Limb (tissue), 2 donors: Measurements from ENCODE around the gene MYH6.
"Not testable (repeated sequence)": the region's sequence is repeated elsewhere in the genome, so short reads cannot be mapped to it uniquely, and the experiment has no call there.

Experiments
- DNase-seq, 2 donors: peaks; one replicate each; pipeline ENCODE4 v3.0.0-alpha.2; 2016; ENCODE audit errors: extremely low spot score in 2 of 2

The MYH6 gene

DNA sequence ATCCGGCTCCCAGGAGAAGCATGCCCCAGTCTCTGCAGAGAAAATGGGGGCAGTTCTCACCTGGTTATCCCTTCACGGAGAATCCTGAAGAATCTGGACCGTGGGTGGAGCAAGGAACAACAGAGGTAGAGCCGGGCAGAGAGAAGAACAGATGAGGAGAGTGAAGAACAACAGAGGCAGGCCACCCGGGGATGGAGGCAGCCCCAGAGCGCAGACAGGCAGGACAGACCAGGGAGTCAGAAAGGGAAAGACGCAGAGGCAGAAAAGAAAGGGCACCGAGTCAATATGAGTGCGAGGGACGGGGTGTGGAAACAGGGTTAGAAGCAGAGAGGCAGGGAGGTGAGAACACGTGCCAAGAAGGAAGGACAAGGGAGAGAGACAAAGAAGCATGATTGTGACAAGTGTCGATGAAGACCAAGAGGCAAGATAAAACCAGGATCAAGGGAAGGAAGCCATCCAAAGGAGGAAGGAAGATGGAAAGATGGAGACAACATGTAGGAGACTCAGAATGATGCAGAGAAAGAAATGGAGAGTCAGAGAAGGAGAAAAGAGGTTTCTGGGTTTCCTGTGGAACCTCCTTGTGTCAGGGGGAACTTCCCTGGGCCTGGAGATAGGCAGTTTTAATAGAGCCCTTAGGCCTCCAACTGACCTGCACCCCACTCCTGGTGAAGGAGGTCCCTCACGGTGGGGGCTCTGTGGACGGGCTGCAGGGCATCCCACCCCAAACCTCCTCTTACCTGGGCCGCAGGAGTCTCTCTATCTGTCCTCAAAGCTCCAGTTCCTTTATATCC, at the start of gene MYH6:
MYH6 (minus strand) TSS at position 758 of the 791 bp plus-strand sequence. CDS start 1,050 bp downstream, outside the sequence.
- no peak for DNase-seq

DNA sequence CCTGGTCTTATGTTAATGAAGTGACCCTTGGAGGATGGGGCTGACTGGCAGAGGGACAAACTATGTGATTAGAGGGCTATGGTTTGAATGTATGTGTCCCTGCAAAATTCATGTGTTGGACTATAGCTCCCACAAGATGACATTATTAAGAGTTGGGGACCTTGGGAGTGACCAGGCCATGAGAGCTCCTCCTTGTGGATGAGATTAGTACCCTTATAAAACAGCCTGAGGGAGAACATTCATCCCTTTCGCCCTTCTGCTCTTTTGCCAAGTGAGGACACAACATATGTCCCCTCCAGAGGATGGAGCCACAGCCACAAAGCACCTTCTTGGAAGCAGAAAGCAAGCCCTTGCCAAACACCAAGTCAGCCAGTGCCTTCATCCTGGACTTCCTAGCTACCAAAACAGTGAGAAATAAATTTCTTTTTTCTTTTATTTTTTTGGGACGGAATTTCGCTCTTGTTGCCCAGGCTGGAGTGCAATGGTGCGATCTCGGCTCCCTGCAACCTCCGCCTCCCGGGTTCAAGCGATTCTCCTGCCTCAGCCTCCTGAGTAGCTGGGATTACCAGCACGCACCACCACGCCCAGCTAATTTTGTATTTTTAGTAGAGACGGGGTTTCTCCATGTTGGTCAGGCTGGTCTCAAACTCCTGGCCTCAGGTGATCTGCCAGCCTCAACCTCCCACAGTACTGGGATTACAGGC, 49.0 kb upstream of the MYH6 start:
- DNase-seq, result not testable (repeated sequence)

DNA sequence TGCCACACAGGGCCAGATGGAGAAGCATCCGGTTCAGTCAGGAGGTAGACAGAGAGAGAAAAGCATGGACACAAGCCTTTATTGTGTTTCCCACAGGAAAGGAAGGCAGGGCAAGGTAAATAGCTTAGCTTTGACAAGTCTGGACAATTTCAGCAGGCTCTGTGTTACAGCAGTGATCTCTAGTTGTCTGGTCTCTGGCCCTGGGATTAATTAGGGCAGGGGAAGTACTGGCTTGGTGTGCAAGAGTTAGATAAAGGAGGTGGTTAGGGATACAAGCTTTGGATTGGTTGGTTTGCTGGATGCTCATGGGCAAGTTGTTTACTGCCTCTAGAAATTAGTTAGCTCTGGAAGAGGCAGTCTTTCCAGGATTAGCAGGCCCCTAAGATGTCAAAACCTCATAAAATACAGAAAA, 46.4 kb upstream of the MYH6 start:
- no peak for DNase-seq

DNA sequence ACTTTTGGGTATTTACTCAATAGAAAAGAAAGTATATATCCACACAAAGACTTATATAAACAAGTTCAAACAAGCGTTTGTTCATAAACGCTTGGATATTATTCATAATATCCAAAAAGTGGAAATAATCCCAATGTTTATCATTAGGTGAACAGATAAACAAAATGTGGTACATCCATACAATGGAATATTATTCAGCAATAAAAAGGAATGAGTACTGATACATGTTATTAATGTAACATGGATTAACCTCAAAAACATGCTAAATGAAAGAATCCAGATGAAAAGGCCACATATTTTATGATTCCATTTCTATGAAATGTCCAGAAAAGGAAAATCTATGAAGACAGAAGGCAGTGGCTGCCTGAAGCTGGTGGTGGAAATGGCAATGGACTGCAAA, 44.2 kb upstream of the MYH6 start:
- DNase-seq, result no peak

DNA sequence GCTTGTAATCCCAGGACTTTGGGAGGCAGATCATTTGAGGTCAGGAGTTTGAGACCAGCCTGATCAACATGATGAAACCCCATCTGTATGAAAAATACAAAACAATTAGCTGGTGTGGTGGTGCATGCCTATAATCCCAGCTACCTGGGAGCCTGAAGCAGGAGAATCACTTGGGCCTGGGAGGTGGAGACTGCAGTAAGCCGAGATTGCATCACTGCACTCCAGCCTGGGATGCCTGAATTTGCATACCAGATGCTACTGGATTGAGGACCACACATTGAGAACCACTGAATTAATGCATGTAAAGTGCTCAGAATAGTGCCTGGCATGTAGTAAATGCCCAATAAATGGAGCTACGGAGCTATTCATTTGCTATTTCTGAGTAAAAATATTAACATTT, 42.3 kb upstream of the MYH6 start:
- no peak for DNase-seq

DNA sequence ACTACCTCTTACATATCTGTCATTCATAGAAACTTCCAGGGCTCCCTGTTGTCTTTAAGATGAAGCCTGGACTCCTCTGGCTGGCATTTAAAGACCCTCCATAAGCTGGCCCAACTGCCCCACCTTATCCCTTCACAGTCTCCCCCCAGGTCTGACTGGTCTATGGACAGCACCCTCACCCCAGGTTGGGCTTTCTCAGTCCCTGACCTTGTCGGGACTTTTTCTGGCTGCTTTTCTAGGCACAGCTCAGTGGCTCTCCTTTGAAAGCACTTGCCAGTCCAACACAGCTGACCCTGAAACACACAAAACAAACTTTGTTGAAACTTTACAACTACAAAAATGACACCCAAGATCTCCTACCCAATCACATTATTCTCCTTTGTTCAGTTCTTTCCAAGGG, 41.2 kb upstream of the MYH6 start:
- no peak for DNase-seq

DNA sequence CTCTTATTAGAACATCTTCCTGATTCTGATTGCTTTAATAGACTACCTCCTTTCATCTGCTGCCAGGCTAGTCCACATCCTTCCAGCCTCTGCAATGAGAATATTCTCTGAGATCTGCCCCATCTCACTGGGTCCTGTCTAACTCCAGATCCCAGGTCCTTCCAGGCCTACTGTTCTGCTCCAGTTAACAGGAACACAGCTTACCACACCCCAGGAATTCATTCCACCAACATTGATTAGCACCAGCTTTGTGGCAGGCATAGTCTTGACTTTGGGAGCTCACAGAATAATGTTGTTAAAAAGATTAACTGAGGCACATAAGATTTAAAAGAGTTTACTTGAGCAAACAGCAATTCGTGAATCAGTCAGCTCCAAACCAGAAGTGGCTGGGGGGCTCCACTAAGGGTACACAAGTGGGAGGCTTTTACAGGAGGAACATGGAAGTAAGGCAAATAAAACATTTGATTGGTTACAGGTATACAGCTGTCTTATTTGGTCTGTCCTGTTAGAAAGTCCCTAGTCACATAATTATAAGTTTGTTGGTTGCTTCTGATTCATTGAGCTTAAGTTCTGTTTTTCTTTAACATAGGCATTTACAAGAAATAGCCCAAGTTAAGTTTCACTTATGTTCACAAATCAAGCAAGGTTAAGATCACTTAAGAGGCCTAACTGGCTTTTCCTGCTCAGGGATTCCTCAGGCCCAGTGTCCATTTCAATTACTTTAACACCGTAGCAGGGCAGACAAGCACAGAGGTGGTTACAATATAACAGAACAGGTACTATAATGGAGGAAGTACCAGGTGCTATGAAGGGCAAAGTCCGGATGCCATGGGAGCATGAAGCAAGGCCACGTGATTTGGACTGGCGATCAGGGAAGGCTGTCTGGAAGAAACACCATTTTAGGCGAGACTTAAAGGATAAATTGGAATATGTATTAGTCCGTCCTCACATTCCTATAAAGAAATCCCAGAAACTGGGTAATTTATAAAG, 39.6 kb upstream of the MYH6 start:
- DNase-seq, result no peak

DNA sequence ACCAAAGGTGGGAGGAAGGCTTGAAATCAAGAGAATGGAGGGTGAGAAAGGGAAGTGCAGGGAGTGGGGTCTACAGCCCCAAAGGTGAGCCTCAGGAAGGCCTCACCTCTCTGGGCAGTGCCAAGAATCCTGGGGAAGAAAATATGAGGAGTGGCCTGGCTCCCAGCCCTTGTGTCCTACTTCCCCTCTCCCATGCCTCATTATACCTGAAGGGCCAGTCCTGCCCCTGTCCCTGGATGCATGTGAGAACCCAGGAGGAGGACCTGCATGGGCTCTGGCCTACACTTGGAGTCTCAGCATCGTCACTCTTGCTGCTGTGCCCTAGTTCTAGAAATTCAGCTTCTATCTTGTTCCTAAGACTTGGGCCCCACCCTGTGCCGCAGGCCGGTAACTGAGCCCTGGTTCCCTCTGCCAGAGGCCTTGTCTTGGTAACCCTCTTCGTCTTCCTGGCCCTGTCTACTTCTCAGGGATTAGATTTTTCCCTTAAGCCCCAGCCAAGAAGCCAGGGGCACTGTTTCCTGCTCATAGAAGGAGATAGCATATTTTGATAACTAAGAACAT, 38.3 kb upstream of the MYH6 start:
- no peak for DNase-seq

DNA sequence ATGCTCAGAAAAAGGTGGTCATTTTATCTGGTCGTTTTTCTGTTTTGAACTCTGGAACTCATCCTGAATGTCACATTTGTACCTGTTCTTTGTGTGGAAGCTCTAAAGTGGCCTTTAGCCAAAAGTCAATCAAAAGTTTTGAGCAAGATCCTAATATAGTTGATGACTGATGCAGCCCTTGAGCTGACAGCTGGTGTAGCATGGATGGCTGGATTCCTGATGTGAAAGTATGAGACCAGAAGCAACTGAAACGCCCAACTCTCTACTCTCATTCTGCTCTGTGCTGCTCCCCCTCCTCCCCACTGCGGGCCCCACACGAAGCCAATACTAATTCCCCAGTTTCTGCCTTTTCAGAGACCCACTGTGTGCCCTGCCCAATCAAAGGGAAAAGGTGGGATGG, 37.7 kb upstream of the MYH6 start:
- DNase-seq, result no peak

DNA sequence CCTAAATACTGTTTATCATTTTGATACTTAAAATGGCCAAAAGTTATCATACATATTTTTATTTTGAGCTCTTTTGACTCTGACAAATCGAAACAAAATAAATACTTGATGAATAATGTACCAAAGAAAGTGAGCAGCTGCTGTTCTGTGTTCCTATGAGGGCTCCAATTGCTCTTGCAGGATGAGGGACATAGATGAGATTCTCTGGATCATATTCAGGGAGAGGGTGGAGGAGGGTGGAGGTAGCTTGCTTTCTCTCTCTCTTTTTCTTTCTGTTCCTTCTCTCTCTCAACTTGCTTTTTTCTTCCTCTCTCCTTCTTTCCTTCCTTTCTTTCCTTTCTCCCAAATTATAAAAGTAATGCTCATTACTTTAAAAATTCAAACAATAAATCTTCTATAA, 36.2 kb upstream of the MYH6 start:
- no peak for DNase-seq

DNA sequence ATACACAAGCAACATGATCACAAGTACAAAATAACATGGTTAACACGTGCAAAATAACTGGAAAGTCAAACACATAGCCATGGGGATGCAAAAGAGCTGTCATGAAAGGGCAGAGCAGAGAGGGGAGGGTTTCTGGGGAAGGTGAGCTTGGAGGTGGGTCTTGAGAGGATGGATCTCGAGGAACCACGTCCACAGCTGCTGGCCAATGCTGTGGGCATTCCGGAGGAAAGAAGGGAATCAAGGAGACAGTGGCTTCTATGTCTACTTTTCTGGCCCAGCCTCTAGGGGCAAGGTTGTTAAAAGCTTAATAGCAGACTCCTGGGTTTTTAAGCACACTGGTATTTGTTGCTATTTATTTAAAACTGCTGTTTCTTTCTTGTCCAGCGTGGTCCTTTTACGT, 35.8 kb upstream of the MYH6 start:
- no peak for DNase-seq

DNA sequence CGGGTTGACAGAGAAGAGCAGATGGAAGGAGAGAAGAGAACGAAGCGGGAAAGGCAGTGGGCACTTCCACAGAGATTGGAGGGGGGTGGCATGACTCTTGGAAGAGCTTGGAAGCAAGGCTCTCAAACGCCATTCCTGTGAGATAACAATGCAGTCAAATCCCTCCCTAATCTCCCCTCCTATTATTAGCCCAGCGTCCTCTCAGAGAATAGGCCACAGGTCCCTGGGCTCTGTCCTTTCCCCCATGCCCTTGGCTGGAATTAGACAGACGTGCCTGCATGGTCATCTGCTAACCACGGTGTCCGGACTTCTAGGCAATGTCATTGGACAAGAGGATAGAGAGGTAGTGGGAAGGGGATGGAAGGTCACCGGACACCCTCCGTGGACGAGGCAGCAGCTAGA, 35.3 kb upstream of the MYH6 start:
- no peak for DNase-seq

DNA sequence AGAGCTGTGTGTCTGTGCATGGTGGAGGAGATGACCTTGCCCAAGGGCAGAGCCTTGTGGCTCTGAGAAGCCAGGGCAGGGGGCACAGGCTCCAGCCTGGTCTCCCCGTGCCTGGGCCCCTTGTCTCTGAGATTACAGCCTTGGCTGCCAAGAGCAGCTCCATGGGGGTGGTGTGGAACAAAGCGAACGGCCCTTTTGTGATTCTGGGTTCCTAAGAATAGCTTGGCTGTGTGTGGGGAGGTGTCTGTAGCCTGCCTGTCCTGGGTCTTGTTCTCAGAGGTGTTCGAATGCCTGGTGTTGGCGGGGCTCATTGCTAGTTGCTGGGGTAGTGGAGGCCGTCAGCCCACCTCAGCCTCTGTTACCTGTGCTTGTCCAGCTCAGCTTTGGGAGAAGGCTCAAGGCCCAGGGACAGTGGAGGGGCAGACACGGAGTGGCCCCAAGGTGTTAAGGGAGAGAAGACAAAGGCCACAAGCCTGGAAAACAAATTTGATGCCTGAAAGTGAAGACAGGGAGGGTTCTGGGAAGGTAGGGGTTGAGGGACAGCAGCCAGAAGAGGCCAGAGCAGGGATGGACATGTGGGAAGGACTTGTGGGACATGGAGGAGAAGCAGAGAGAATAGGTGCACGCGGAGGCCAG, 34.8 kb upstream of the MYH6 start:
- no peak for DNase-seq

DNA sequence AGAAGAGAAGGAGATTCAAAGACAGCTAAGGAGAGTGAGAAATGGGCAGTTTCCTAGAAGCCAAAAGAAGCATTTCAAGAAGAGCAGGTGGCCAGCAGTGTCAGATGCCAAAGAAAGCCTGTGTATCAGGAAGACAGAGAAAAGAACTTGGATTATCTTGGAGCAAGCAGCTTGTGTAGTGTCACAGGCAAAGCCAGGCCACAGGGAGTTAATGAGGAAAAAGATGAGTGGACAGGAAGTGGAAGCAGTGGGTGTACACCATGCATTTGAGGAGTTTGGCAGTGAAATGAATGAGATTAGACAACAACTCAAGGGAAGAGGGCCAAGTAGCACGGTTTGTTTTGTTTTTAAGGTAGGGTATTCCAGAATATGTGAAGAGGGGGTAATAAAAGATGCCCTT, 33.0 kb upstream of the MYH6 start:
- no peak for DNase-seq

DNA sequence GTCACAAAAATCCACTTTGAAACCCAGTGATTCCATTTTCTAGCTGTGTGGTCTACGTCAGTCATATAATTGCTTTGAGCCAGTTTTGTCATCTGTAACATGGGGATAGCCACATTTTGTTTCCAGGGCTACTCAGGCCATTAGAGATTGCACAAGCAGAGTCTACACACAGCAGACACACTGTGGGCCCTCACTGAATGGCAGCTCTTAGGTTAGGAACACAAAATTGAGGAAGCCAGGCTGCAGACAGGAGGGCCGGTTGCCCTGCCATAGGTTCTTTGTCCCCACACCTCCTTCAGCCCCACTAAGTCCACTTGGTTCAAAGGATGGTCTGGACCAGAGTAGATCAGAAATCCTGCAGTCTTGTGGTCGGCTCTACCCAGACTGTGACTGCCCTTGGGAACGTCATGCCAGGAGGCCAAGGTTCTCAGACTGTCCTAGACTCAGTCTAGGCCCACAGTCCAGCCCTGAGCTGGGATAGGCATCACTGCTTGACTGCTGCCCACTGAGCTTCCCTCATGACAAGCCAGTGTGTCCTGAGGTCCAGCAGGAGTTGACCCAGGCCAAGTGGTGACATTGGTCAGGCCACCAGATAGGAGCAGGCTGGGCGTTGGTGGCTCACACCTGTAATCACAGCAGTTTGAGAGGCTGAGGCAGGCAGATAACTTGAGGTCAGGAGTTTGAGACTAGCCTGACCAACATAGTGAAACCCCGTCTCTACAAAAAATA, 31.2 kb upstream of the MYH6 start:
- no peak for DNase-seq

DNA sequence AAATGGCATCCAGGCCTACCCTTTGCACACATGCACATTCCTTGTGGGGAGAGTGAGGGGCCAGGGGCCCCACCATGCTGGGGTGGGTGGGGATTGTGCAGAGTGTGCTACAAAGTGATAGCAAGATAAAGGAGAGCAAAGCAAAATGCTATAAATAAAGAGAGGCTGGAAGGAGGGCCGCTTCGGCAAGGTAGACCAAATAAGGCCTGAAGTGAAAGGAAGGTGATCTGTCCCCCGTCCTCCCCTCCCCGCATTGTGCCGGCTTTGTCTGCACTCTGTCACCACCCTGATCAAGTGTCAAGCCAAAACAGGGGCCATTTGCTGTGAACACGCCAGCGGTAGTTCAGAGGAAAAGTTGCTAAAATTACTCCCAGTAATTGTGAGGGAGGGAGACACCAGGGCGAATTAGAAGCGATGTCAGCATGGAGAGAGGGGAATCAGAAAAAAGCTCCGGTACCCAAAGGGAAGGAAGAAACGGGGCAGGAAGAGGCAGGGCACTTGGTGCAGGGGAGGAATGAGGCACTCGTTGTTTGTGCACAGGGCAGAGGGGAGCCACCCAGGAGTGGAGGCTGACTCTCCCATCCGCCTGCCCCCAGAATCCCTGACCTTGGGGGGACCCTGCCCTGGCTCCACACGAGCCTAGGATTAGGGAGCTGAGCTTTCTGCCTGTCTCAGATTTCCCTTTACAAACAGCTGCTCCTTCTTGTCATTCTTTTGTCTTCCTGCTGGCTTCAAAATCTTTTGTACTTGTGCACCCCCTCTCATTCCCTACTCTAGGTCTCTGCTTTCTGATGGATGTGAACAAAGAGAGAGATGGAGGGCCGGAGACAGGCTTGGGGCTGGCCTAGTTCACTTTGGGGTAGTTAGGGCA, 30.3 kb upstream of the MYH6 start:
- DNase-seq, result no peak

DNA sequence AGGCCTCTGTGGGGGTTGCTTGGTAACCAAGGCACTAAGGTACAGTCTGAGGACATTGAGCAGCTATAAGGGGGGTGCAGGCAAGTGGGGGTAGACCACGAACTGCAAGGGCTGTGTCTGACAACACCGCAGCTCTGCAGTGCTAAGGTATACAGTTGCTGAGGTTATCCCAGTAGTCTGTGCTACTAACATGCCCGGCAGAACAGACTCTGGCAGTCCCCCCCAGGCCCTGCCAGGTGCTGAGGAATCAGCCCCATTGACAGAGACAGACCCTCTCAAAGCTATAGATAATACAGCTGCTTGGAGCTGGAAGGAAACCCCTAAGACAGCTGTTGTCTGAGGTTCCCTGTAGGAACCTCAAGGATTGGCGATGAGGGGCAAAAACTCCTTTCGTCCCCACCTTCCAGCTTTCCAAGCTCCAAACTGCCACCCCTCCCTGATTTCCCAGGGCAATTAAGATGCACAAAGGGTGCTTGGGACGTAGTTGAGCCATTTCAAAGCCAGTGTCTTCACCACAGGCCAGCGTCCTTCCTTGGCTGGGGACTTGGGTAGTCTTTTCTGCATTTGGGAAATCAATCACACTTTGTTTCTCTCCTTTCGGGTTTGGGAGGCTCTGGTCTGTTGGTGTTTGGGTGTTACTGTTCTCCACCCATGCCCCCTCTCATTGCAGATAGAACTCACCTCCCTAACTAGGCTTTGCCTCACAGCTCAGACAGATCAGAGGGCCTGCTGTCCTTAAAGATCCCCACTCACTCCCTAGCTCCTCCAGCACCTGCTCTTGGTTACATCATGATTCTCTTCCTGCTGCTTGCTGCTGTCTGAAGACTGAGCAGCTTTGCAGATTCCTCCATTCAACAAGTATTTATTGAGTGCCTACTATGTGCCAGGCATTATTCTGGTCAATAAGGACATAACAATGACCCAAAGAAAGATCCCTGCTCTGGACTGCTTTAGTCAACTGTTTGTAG, 29.3 kb upstream of the MYH6 start:
- DNase-seq, result no peak
